SK-N-SH (cell line): ENCODE data around the gene TMX1. TPM values are rescaled to one million over a fixed set of nuclear protein-coding genes. Genes with fewer than 3 reads are reported as not detected.

Experiments used
- CTCF ChIA-PET: fragments of 300-600, 350-600 bp; formaldehyde crosslinking; extraction: SDS; loops from one replicate; lab custom pipeline; 2021; lab: Yijun Ruan, JAX
- POLR2A ChIA-PET: fragments of 350-600 bp; sonication (Branson Sonifier 250); formaldehyde crosslinking; extraction: SDS; loops from one replicate; lab custom pipeline; 2020; ENCODE audit warnings: antibody characterized with exemption, inconsistent platforms; lab: Yijun Ruan, JAX
- DNase-seq: peaks from one replicate; pipeline ENCODE4 v3.0.0; 2012
- H2AFZ ChIP-seq: fragments of 200-600 bp; sonication (generic); 2 replicates; pipeline ENCODE4 v1.8.1; 2016; ENCODE audit warnings: antibody characterized with exemption, mild to moderate bottlenecking, low read depth
- H3F3A ChIP-seq: fragments of 200-600 bp; sonication (generic); replicated peaks from 2 replicates; pipeline ENCODE3; 2016; ENCODE audit warnings: antibody characterized with exemption, mild to moderate bottlenecking; ENCODE audit not compliant: insufficient read depth
- H3K27ac ChIP-seq, 2 experiments: fragments of 200-500 bp in 1 of 2; fragments of 200-600 bp in 1 of 2; sonication (Bioruptor generic) in 1 of 2; sonication (generic), shearing (Covaris generic) in 1 of 2; 2 replicates each; pipeline versions ENCODE4 v1.5.1 to v1.6.1; 2014 to 2016; ENCODE audit warnings: low read depth in 2 of 2, inconsistent platforms in 1 of 2, low read length in 1 of 2, mild to moderate bottlenecking in 1 of 2, mixed read lengths in 1 of 2
- H3K27me3 ChIP-seq: fragments of 200-600 bp; sonication (generic), shearing (Covaris generic); 2 replicates; pipeline ENCODE4 v1.6.1; 2016; ENCODE audit warnings: mixed run types; ENCODE audit not compliant: insufficient read depth
- H3K36me3 ChIP-seq, 2 experiments: fragments of 200-500 bp in 1 of 2; fragments of 200-600 bp in 1 of 2; sonication (Bioruptor generic) in 1 of 2; sonication (generic) in 1 of 2; replicated peaks in 1 of 2; 2 replicates each; pipeline versions ENCODE3 to v1.5.1; 2014 to 2016; ENCODE audit warnings: low read length in 1 of 2, mild to moderate bottlenecking in 1 of 2; ENCODE audit not compliant: insufficient read depth in 2 of 2, control insufficient read depth in 1 of 2
- H3K4me1 ChIP-seq, 2 experiments: fragments of 200-500 bp in 1 of 2; fragments of 200-600 bp in 1 of 2; sonication (Bioruptor generic) in 1 of 2; sonication (generic), shearing (Covaris generic) in 1 of 2; 2 replicates each; pipeline versions ENCODE4 v1.5.1 to v1.6.1; 2014 to 2016; ENCODE audit warnings: low read depth in 1 of 2, low read length in 1 of 2, mixed run types in 1 of 2; ENCODE audit not compliant: insufficient read depth in 2 of 2, control insufficient read depth in 1 of 2
- H3K4me2 ChIP-seq: fragments of 200-600 bp; sonication (generic), shearing (Covaris generic); 2 replicates; pipeline ENCODE4 v1.6.1; 2017; ENCODE audit warnings: mixed run types
- H3K4me3 ChIP-seq, 2 experiments: fragments of 200-500 bp in 1 of 2; fragments of 200-600 bp in 1 of 2; sonication (Bioruptor generic) in 1 of 2; sonication (generic), shearing (Covaris generic) in 1 of 2; 2 replicates each; pipeline versions ENCODE4 v1.5.1 to v1.8.1; 2014 to 2016; ENCODE audit warnings: low read depth in 2 of 2, inconsistent platforms in 1 of 2, low read length in 1 of 2, mild to moderate bottlenecking in 1 of 2, mixed read lengths in 1 of 2, moderate library complexity in 1 of 2
- H3K79me2 ChIP-seq: fragments of 200-600 bp; sonication (generic); 2 replicates; pipeline ENCODE4 v1.8.1; 2017; ENCODE audit warnings: mild to moderate bottlenecking; ENCODE audit not compliant: insufficient read depth
- H3K9ac ChIP-seq: fragments of 200-600 bp; sonication (generic); 2 replicates; pipeline ENCODE4 v1.6.1; 2017; ENCODE audit warnings: mixed run types
- H3K9me2 ChIP-seq: fragments of 200-600 bp; sonication (generic); 2 replicates; pipeline ENCODE4 v1.6.1; 2017; ENCODE audit warnings: mixed run types
- H3K9me3 ChIP-seq: fragments of 200-600 bp; sonication (generic); 2 replicates; pipeline ENCODE4 v1.6.1; 2017; ENCODE audit warnings: mixed run types, mild to moderate bottlenecking, moderate library complexity
- H4K20me1 ChIP-seq: fragments of 200-600 bp; sonication (generic); 2 replicates; pipeline ENCODE4 v1.6.1; 2017; ENCODE audit warnings: mild to moderate bottlenecking, mixed run types; ENCODE audit not compliant: insufficient read depth
- CHD2 ChIP-seq: fragments of 150-350 bp; IDR thresholded peaks from 2 replicates; pipeline ENCODE4 v1.6.1; 2018; ENCODE audit warnings: low read length; ENCODE audit not compliant: partially characterized antibody
- JUND ChIP-seq: IDR thresholded peaks from 2 replicates; pipeline ENCODE4 v1.4.0; 2012
- MEF2A ChIP-seq: IDR thresholded peaks from 2 replicates; pipeline ENCODE4 v1.4.0; 2012; ENCODE audit warnings: low read depth, borderline replicate concordance
- NFIC ChIP-seq: IDR thresholded peaks from 2 replicates; pipeline ENCODE4 v1.4.0; 2012; ENCODE audit warnings: borderline replicate concordance
- POLR2AphosphoS5 ChIP-seq: IDR thresholded peaks from 2 replicates; pipeline ENCODE4 v1.6.1; 2012; ENCODE audit warnings: low read depth, low read length
- RCOR1 ChIP-seq: fragments of 150-350 bp; IDR thresholded peaks from 2 replicates; pipeline ENCODE4 v1.6.1; 2017; ENCODE audit warnings: antibody characterized with exemption, low read length
- WGBS: methylation state at CpG from one replicate; pipeline ENCODE4 v1.1.6; 2017; ENCODE audit warnings: low lambda C conversion rate; 5-methylcytosine and 5-hydroxymethylcytosine counted together
- polyA plus RNA-seq, 3 experiments: library from polyadenylated mRNA; depleted of rRNA; stranded (reverse); fragments of >200 nt; gene quantifications; 2 replicates each; pipeline ENCODE4 v1.2.3, GENCODE V29; 2012
- TF ChIP-seq, protein P1 (sequence below): IDR thresholded peaks from 2 replicates; pipeline ENCODE4; 2012
- TF ChIP-seq, protein P2 (sequence below): IDR thresholded peaks from 2 replicates; pipeline ENCODE4 v1.4.0; 2012; ENCODE audit warnings: low read depth
- TF ChIP-seq, protein P3 (sequence below): fragments of 200-600 bp; sonication (generic); IDR thresholded peaks from 2 replicates; pipeline ENCODE4 v1.6.1; 2017; ENCODE audit warnings: antibody characterized with exemption, mild to moderate bottlenecking, moderate library complexity
- TF ChIP-seq, protein P4 (sequence below): IDR thresholded peaks from 2 replicates; pipeline ENCODE4 v1.4.0; 2012; ENCODE audit warnings: low read depth, borderline replicate concordance
- TF ChIP-seq, protein P5 (sequence below): IDR thresholded peaks from 2 replicates; pipeline ENCODE4 v1.6.1; 2012; ENCODE audit warnings: mild to moderate bottlenecking, low read depth, low read length, moderate library complexity
- TF ChIP-seq, protein P6 (sequence below): fragments of 150-350 bp; IDR thresholded peaks from 2 replicates; pipeline ENCODE4 v1.6.1; 2017; ENCODE audit warnings: antibody characterized with exemption, low read length, low read depth, borderline replicate concordance

Gene TMX1
- polyA plus RNA-seq, 1 of the 3 experiments (the other 2 are of a cell fraction) = 16.1 TPM

DNA sequence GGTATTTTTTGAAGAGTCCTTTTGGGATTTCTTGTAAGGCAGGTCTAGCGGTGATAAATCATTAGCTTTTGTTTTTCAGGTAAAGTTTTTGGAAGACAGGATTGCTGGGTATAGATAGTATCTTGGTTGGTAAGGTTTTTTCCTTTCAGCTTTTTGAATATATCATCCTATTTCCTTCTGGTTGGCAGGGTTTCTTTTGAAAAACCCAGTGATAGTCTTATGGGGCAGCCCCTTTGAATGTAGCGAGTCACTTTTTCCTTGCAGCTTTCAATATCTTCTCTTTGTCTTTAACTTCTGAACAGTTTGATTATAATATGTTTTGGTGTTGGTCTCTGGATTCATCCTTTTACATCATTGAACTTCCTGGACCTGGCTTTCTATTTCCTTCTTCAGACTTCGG is 20.2 kb downstream of the TMX1 start:
- no peaks in the 10 kb centered on the region for H3K79me2 ChIP-seq
- no peak overlapping the region for H2AFZ ChIP-seq
- no peak overlapping the region for H3K27ac ChIP-seq
- H3K9ac ChIP-seq = no peak overlapping the region
- WGBS = 97% methylated on average over 3 of the region's 3 CpGs
- CTCF ChIA-PET = interaction anchor here (0.9 to 1.5 kb wide), 2 partner anchors 9 to 23 kb away, joined by 3 read pairs; no protein-coding TSS in a partner anchor
- H4K20me1 ChIP-seq = no peaks in the 10 kb centered on the region
- H3K27me3 ChIP-seq = no peaks in the 10 kb centered on the region
- H3K9me2 ChIP-seq = no peaks in the 10 kb centered on the region
- no peaks in the 10 kb centered on the region for H3K9me3 ChIP-seq
- H3K4me3 ChIP-seq = no peak overlapping the region
- no peak for DNase-seq
- POLR2A ChIA-PET = no interaction called here
- TF ChIP-seq RCOR1 (no peak), JUND (no peak), CHD2 (no peak), MEF2A (no peak), POLR2AphosphoS5 (no peak), NFIC (no peak)
- TF ChIP-seq, protein P1, sequence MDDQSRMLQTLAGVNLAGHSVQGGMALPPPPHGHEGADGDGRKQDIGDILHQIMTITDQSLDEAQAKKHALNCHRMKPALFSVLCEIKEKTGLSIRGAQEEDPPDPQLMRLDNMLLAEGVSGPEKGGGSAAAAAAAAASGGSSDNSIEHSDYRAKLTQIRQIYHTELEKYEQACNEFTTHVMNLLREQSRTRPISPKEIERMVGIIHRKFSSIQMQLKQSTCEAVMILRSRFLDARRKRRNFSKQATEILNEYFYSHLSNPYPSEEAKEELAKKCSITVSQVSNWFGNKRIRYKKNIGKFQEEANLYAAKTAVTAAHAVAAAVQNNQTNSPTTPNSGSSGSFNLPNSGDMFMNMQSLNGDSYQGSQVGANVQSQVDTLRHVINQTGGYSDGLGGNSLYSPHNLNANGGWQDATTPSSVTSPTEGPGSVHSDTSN = no peak
- TF ChIP-seq, protein P2, sequence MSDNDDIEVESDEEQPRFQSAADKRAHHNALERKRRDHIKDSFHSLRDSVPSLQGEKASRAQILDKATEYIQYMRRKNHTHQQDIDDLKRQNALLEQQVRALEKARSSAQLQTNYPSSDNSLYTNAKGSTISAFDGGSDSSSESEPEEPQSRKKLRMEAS = no peak
- TF ChIP-seq, protein P3, sequence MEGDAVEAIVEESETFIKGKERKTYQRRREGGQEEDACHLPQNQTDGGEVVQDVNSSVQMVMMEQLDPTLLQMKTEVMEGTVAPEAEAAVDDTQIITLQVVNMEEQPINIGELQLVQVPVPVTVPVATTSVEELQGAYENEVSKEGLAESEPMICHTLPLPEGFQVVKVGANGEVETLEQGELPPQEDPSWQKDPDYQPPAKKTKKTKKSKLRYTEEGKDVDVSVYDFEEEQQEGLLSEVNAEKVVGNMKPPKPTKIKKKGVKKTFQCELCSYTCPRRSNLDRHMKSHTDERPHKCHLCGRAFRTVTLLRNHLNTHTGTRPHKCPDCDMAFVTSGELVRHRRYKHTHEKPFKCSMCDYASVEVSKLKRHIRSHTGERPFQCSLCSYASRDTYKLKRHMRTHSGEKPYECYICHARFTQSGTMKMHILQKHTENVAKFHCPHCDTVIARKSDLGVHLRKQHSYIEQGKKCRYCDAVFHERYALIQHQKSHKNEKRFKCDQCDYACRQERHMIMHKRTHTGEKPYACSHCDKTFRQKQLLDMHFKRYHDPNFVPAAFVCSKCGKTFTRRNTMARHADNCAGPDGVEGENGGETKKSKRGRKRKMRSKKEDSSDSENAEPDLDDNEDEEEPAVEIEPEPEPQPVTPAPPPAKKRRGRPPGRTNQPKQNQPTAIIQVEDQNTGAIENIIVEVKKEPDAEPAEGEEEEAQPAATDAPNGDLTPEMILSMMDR = no peak
- TF ChIP-seq, protein P4, sequence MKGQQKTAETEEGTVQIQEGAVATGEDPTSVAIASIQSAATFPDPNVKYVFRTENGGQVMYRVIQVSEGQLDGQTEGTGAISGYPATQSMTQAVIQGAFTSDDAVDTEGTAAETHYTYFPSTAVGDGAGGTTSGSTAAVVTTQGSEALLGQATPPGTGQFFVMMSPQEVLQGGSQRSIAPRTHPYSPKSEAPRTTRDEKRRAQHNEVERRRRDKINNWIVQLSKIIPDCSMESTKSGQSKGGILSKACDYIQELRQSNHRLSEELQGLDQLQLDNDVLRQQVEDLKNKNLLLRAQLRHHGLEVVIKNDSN = no peak
- TF ChIP-seq, protein P5, sequence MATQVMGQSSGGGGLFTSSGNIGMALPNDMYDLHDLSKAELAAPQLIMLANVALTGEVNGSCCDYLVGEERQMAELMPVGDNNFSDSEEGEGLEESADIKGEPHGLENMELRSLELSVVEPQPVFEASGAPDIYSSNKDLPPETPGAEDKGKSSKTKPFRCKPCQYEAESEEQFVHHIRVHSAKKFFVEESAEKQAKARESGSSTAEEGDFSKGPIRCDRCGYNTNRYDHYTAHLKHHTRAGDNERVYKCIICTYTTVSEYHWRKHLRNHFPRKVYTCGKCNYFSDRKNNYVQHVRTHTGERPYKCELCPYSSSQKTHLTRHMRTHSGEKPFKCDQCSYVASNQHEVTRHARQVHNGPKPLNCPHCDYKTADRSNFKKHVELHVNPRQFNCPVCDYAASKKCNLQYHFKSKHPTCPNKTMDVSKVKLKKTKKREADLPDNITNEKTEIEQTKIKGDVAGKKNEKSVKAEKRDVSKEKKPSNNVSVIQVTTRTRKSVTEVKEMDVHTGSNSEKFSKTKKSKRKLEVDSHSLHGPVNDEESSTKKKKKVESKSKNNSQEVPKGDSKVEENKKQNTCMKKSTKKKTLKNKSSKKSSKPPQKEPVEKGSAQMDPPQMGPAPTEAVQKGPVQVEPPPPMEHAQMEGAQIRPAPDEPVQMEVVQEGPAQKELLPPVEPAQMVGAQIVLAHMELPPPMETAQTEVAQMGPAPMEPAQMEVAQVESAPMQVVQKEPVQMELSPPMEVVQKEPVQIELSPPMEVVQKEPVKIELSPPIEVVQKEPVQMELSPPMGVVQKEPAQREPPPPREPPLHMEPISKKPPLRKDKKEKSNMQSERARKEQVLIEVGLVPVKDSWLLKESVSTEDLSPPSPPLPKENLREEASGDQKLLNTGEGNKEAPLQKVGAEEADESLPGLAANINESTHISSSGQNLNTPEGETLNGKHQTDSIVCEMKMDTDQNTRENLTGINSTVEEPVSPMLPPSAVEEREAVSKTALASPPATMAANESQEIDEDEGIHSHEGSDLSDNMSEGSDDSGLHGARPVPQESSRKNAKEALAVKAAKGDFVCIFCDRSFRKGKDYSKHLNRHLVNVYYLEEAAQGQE = no peak
- TF ChIP-seq, protein P6, sequence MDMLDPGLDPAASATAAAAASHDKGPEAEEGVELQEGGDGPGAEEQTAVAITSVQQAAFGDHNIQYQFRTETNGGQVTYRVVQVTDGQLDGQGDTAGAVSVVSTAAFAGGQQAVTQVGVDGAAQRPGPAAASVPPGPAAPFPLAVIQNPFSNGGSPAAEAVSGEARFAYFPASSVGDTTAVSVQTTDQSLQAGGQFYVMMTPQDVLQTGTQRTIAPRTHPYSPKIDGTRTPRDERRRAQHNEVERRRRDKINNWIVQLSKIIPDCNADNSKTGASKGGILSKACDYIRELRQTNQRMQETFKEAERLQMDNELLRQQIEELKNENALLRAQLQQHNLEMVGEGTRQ = no peak
- TF ChIP-seq, all 33 proteins: peak for 0
- peaks cover 6% of the 10 kb centered on the region for H3F3A ChIP-seq
- H3K36me3 ChIP-seq = peaks cover 40 to 58% of the 10 kb centered on the region in 2 experiments
- no peaks in the 10 kb centered on the region; a peak in 1 of 4 replicates for H3K4me1 ChIP-seq
- no peak overlapping the region for H3K4me2 ChIP-seq
